Measurements from ENCODE around the gene ZNF491. TPM values are rescaled to one million over a fixed set of nuclear protein-coding genes. Genes with fewer than 3 reads are reported as not detected.
A peak's percentile ranks its signal among the peaks of the same experiment; 100 is the strongest.
"Not testable (repeated sequence)": the region's sequence is repeated elsewhere in the genome, so short reads cannot be mapped to it uniquely, and the experiment has no call there.

ZNF491 gene
- total RNA-seq, 1 donor from 2014 or later: not detected

DNA sequence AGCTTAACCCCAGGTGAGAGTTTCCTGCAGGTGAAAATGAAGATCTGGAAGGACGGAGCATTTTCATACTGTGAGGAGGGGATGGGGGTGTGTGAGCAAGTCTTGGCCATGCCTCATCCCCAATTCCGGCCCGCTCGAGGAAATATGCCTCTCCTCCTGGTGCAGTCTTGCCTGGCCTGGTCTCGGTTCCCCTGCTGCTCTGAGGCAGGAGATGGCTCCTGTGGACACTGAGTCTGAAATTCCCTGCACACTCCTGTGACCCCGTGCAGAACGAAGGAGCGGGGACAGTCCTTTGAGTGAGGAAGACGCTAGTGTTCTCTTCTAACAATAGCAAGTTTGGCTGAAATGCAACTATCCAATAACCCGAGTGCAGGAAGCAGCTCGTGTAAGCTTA, 49.9 kb downstream of the ZNF491 start:
- H3K4me3 Mint-ChIP-seq (ENCODE audit: unreplicated experiment): no peak overlapping the region
- H3K4me2 ChIP-seq (ENCODE audit: low read length): peak overlapping the region; percentile 84
- no peaks in the 10 kb centered on the region for H3K9me3 ChIP-seq (ENCODE audit: insufficient read depth, low read depth, low read length)
- H3K9ac ChIP-seq (ENCODE audit: low read length): no peak overlapping the region
- peaks cover 26% of the 10 kb centered on the region for H3K9me3 Mint-ChIP-seq (ENCODE audit: unreplicated experiment)
- H3K27me3 Mint-ChIP-seq (ENCODE audit: low read depth, unreplicated experiment): no peaks in the 10 kb centered on the region
- no peaks in the 10 kb centered on the region for H4K20me1 ChIP-seq (ENCODE audit: insufficient read depth, low read length)
- DNase-seq (ENCODE audit: low read depth): no peak
- peak overlapping the region; percentile 55 for H3K4me3 ChIP-seq (ENCODE audit: insufficient read depth, low read depth, low read length)
- no peaks in the 10 kb centered on the region for H3K4me1 Mint-ChIP-seq (ENCODE audit: low read depth, unreplicated experiment)
- H3K4me1 ChIP-seq (ENCODE audit: insufficient read depth, low read length): no peaks in the 10 kb centered on the region
- no peaks in the 10 kb centered on the region for H3K36me3 Mint-ChIP-seq (ENCODE audit: low read depth, unreplicated experiment)
- no peak overlapping the region for H3K27ac ChIP-seq (ENCODE audit: low read depth, low read length)
- TF ChIP-seq EZH2 (IDR thresholded peaks at IDR 0.05; ENCODE audit: insufficient read depth, low read length): no peak
- TF ChIP-seq, protein P1, sequence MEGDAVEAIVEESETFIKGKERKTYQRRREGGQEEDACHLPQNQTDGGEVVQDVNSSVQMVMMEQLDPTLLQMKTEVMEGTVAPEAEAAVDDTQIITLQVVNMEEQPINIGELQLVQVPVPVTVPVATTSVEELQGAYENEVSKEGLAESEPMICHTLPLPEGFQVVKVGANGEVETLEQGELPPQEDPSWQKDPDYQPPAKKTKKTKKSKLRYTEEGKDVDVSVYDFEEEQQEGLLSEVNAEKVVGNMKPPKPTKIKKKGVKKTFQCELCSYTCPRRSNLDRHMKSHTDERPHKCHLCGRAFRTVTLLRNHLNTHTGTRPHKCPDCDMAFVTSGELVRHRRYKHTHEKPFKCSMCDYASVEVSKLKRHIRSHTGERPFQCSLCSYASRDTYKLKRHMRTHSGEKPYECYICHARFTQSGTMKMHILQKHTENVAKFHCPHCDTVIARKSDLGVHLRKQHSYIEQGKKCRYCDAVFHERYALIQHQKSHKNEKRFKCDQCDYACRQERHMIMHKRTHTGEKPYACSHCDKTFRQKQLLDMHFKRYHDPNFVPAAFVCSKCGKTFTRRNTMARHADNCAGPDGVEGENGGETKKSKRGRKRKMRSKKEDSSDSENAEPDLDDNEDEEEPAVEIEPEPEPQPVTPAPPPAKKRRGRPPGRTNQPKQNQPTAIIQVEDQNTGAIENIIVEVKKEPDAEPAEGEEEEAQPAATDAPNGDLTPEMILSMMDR (IDR thresholded peaks at IDR 0.05; ENCODE audit: insufficient read depth, low read depth, low read length): no peak
- no peaks in the 10 kb centered on the region for H3K79me2 ChIP-seq (ENCODE audit: insufficient read depth, low read length)
- H3K27ac Mint-ChIP-seq (ENCODE audit: unreplicated experiment): no peak overlapping the region
- H3K27me3 ChIP-seq (ENCODE audit: insufficient read depth, low read length): no peaks in the 10 kb centered on the region
- no peaks in the 10 kb centered on the region for H3K36me3 ChIP-seq (ENCODE audit: insufficient read depth, low read length)
- peak overlapping the region; percentile 85 for H2AFZ ChIP-seq (ENCODE audit: low read depth, low read length)
- no peak for FAIRE-seq

DNA sequence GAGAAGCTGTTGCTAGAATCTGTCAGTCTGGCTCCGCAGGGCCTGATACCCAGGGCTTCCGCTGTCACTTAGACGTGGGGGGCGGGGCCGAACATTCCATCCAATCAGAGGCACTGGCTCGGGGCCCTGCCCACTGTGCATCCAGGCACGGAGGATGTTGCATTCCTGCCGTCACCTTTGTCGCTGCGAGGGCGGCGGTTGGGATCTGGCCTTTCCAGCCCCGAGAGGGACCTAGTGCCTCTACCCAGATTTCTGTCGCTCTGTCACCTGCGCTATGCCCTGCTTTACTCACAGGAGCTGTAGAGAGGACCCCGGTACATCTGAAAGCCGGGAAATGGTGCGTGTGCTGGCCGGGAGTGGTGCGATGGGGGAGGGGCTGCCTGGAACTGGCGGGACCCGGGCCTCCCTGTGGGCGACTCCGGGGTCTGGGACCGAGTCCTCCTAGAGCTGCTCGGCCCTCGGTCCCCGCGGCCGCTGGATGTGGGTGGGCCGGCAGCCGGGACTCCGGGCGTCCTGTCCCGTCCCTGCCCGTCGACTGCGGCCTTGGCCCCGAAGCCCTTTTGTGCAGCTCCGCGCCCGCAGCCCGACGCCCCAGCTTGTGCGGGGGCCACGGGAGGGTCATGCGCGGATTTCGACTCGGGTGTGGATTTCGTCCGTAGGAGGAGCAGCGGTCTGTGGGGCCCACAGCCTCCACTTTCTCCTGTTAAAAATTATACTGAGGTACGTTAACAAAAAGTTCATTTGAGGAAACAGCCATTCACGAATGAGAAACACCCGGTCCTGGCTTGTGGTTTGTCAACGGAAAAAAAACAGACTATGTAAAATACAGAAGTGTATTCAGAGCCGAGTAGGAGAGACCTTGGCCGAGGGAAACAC, 50.5 kb downstream of the ZNF491 start, which contains the start of gene ZNF439:
TSS of gene ZNF439 (plus strand) at position 133 of the 876 bp plus-strand sequence. CDS start at position 275, 142 bp downstream.
- DNase-seq (ENCODE audit: low read depth): peak; percentile 44
- no peaks in the 10 kb centered on the region for H4K20me1 ChIP-seq (ENCODE audit: insufficient read depth, low read length)
- Mint-ChIP-seq H3K27ac (ENCODE audit: unreplicated experiment) (no peak within 1 kb of the TSS), H3K27me3 (ENCODE audit: low read depth, unreplicated experiment) (no peaks in the 10 kb centered on the region), H3K36me3 (ENCODE audit: low read depth, unreplicated experiment) (no peaks in the 10 kb centered on the region), H3K4me3 (ENCODE audit: unreplicated experiment) (no peak within 1 kb of the TSS), H3K9me3 (ENCODE audit: unreplicated experiment) (peaks cover 26% of the 10 kb centered on the region), H3K4me1 (ENCODE audit: low read depth, unreplicated experiment) (no peaks in the 10 kb centered on the region)
- no peaks in the 10 kb centered on the region for H3K79me2 ChIP-seq (ENCODE audit: insufficient read depth, low read length)
- peak within 1 kb of the TSS; percentile 55 for H3K4me3 ChIP-seq (ENCODE audit: insufficient read depth, low read depth, low read length)
- H3K4me1 ChIP-seq (ENCODE audit: insufficient read depth, low read length): no peaks in the 10 kb centered on the region
- H3K27ac ChIP-seq (ENCODE audit: low read depth, low read length): no peak within 1 kb of the TSS
- no peaks in the 10 kb centered on the region for H3K36me3 ChIP-seq (ENCODE audit: insufficient read depth, low read length)
- TF ChIP-seq, protein P1 (IDR thresholded peaks at IDR 0.05; ENCODE audit: insufficient read depth, low read depth, low read length): no peak
- TF ChIP-seq EZH2 (IDR thresholded peaks at IDR 0.05; ENCODE audit: insufficient read depth, low read length): no peak
- peak within 1 kb of the TSS; percentile 84 for H3K4me2 ChIP-seq (ENCODE audit: low read length)
- FAIRE-seq: no peak
- peak within 1 kb of the TSS; percentile 85 for H2AFZ ChIP-seq (ENCODE audit: low read depth, low read length)
- peak within 1 kb of the TSS; percentile 49 for H3K9ac ChIP-seq (ENCODE audit: low read length)
- H3K9me3 ChIP-seq (ENCODE audit: insufficient read depth, low read depth, low read length): peaks cover 1% of the 10 kb centered on the region
- no peaks in the 10 kb centered on the region for H3K27me3 ChIP-seq (ENCODE audit: insufficient read depth, low read length)

DNA sequence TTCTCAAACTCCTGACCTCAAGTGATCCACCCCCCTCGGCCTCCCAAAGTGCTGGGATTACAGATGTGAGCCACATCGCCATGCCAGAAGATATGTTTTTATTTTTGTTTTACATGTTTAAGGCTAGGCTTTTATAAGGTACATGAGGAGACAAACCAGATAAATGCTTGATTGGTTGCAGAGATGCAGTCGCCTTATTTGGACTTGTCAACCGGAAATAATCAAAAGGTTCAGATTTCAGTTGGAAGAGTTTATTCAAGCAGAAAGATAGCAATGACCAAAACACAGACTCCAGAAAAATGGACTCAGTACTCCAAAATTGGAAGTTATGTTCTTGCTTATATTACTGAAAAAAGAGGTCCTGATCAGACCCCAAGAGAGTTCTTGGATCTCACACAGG, 52.0 kb downstream of the ZNF491 start:
- not testable (repeated sequence) for H3K9ac ChIP-seq (ENCODE audit: low read length); H3K4me1 ChIP-seq (ENCODE audit: insufficient read depth, low read length); H3K4me2 ChIP-seq (ENCODE audit: low read length); H3K4me3 ChIP-seq (ENCODE audit: insufficient read depth, low read depth, low read length); FAIRE-seq; H3K79me2 ChIP-seq (ENCODE audit: insufficient read depth, low read length); H3K27me3 Mint-ChIP-seq (ENCODE audit: low read depth, unreplicated experiment); H3K27ac Mint-ChIP-seq (ENCODE audit: unreplicated experiment); H3K27me3 ChIP-seq (ENCODE audit: insufficient read depth, low read length); H3K4me3 Mint-ChIP-seq (ENCODE audit: unreplicated experiment); H3K27ac ChIP-seq (ENCODE audit: low read depth, low read length); H2AFZ ChIP-seq (ENCODE audit: low read depth, low read length); H4K20me1 ChIP-seq (ENCODE audit: insufficient read depth, low read length); DNase-seq (ENCODE audit: low read depth); H3K36me3 Mint-ChIP-seq (ENCODE audit: low read depth, unreplicated experiment); H3K9me3 ChIP-seq (ENCODE audit: insufficient read depth, low read depth, low read length); H3K36me3 ChIP-seq (ENCODE audit: insufficient read depth, low read length); H3K4me1 Mint-ChIP-seq (ENCODE audit: low read depth, unreplicated experiment)
- peaks cover 23% of the 10 kb centered on the region for H3K9me3 Mint-ChIP-seq (ENCODE audit: unreplicated experiment)
